ENCODE data around the gene UTS2B.
"Not testable (repeated sequence)": the region's sequence is repeated elsewhere in the genome, so short reads cannot be mapped to it uniquely, and the experiment has no call there.

Gene UTS2B

DNA sequence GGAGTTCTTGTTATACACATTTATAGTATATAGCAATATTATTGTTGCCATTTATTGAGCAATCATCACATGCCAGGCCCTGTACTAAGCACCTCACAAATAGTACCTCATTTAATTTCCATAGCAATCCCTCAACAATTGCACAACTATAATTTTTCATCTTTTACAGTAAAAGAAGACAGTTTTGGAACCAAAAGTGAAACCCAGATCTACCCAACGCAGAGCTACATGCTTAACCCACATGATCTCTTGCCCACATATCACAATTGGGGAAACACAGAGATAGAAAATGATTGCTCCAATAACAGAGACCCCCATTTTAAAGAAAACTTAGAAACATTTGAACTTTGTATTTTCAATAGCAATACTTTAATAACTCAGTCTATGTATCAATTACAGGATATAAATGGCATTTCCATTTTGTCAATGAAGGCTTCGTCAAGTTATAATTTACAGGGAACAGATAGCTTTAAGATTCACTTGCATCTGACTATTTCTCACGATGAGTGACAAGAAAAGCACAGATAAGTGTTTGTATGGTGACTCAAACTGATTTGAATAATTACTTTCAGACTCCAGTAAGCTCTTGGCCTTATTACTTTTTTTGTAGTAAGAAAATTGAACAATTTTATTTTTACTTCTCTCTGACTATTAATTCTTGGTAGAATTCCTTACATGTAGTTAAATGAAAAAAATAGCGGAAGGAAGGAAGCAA, 39.9 kb downstream of the UTS2B start:
- DNase-seq (ENCODE audit: insufficient read length, low spot score) (no peak), FAIRE-seq (no peak)
- TF ChIP-seq, protein P1, sequence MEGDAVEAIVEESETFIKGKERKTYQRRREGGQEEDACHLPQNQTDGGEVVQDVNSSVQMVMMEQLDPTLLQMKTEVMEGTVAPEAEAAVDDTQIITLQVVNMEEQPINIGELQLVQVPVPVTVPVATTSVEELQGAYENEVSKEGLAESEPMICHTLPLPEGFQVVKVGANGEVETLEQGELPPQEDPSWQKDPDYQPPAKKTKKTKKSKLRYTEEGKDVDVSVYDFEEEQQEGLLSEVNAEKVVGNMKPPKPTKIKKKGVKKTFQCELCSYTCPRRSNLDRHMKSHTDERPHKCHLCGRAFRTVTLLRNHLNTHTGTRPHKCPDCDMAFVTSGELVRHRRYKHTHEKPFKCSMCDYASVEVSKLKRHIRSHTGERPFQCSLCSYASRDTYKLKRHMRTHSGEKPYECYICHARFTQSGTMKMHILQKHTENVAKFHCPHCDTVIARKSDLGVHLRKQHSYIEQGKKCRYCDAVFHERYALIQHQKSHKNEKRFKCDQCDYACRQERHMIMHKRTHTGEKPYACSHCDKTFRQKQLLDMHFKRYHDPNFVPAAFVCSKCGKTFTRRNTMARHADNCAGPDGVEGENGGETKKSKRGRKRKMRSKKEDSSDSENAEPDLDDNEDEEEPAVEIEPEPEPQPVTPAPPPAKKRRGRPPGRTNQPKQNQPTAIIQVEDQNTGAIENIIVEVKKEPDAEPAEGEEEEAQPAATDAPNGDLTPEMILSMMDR (IDR thresholded peaks at IDR 0.05; ENCODE audit: insufficient read depth, missing control alignments) = no peak

DNA sequence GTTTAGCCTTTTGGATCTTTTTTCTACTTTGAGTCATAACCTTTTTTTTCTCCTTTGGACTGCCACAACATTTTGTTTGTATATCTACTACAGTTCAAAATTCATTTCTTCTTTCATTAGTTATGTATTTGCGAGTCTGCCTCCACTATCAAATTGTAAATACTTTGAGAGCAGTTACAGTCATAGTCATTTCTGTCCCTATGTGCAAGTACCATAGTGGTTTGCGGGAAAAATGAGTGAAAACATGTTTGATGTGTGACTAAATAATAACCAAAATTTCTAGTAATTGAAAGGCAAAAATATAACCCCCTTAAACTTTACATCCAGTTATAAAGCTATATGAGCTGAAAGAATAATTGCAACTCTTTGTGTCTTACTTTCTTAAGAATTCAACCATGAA, 46.9 kb downstream of the UTS2B start:
- FAIRE-seq = no peak
- no peak for DNase-seq (ENCODE audit: insufficient read length, low spot score)
- TF ChIP-seq, protein P1 (IDR thresholded peaks at IDR 0.05; ENCODE audit: insufficient read depth, missing control alignments) = no peak

DNA sequence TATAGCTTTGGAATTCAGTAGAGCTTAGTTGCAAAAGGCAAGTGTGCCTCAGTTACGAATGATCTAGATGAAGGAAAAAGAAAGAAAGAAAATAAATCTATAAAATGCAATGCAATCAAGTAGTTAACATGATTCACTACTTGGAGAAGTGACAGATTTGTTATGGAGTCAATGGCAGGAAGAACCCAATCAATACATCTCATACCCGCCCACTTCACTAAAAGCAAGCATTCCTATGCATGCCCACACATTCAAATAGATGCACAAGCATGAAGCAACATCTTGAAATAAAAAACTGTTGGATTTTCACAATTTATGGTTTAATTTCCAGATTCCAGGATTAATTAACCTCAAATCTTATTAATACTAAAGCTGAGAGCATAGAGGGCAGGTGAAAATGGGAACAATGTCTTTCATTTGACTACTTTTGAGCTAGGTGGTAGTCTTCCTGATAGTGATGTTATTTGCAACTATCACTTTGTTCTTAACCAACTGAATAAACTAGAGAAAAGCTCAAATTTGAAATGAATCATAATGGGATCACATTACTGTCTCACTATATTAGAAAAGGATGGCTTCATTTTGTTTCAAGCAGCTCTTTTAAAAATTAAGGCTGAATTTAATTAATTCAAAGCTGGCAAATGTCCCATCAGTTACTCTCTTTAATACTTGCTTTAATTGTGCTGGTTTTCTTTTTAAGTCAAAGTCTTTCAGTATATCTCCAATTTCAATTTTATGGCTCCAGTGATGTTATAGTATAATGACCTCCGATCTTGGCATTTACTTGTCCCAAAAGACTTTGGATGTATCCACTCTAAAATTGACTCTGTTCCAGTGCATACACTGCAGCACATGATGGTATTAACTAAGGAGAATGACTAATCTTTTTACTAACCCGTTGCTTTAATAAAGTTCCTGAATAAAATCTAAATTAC, 47.8 kb downstream of the UTS2B start:
- FAIRE-seq (no peak), DNase-seq (ENCODE audit: insufficient read length, low spot score) (no peak)
- TF ChIP-seq, protein P1 (IDR thresholded peaks at IDR 0.05; ENCODE audit: insufficient read depth, missing control alignments) = no peak

DNA sequence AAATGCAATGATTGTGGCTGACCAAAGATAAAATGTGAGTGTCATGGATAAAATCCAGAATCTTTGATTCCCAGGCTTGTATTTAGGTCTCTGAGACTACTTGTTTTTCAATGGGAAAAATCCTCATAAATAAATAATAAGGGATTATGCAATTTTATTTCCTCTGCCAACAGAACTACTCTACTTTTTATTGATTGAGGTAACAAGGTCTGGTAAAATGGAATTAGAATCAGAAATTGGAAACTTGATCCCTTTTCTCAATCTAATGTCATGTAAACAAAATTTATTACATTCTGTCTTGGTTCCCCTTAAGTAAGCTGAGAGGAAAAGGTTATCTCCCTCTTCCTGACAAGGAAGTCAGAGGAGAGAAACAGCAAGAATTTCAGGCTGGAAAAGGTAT, 49.4 kb downstream of the UTS2B start:
- DNase-seq (ENCODE audit: insufficient read length, low spot score) (no peak), FAIRE-seq (no peak)

DNA sequence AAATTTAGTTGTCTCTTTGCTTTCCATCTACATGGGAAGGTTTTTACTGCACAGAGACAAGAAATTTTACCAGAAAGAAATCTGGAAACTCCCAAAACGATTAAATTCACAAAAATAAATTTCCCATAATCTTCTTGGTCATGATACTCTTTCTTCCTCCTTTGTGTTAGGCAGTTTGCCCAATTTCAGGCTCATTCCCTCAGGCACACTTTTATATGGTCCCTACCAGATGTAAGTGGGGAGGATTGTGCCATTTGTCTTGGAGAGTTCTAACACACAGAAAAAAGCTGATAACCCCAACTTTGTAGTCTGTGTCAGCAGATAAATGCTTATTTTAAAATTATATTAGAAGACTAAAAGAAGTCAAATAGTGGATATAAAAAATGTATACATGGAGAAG, 50.2 kb downstream of the UTS2B start:
- TF ChIP-seq, protein P1 (IDR thresholded peaks at IDR 0.05; ENCODE audit: insufficient read depth, missing control alignments) = no peak
- DNase-seq (ENCODE audit: insufficient read length, low spot score) (no peak), FAIRE-seq (no peak)

More for the DNA sequence above, 49.4 kb downstream of the UTS2B start:
- TF ChIP-seq, protein P1 (IDR thresholded peaks at IDR 0.05; ENCODE audit: insufficient read depth, missing control alignments) = no peak

DNA sequence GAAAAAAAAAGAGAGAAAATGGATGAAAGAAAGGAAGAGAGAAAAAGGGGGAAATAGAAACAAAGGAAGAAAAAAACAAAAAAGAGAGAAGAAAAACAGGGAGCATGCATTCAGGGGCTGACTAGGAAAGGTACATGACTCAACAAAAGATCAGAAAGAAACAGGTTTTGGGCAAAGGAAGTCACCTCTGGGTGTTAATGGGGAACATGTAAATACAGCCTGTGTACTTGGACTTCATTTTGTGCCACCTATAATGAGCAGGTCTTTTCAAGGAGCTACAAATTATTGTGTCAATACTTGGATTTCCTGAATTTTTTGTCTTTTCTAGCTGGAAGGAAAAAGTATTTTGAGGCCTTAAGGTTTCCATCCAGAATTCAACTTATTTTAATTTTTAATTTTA, 54.6 kb downstream of the UTS2B start:
- DNase-seq (ENCODE audit: insufficient read length, low spot score) (no peak), FAIRE-seq (no peak)
- TF ChIP-seq, protein P1 (IDR thresholded peaks at IDR 0.05; ENCODE audit: insufficient read depth, missing control alignments) = no peak

DNA sequence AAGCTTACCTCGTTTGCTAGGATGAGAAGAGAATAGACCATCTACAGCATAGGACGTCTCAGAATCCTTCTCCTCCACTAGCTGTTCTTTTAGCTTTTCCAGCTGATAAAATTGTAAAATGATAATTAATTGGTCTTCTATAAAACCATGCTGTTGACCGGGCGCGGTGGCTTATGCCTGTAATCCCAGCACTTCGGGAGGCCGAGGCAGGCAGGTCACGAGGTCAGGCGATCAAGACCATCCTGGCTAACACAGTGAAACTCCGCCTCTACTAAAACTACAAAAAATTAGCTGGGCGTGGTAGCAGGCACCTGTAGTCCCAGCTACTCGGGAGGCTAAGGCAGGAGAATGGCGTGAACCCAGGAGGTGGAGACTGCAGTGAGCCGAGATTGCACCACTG, 55.1 kb downstream of the UTS2B start:
- DNase-seq (ENCODE audit: insufficient read length, low spot score); FAIRE-seq: not testable (repeated sequence)
